ENCODE measurements around the gene PEX11B.

- TF ChIP-seq POLR2A (IDR thresholded peaks at IDR 0.05; ENCODE audit: low read length) (no peak), GATA1 (IDR thresholded peaks at IDR 0.05; ENCODE audit: low read depth, low read length) (no peak)
Observed at GRCh38 chr1:145967288-145967687, 48.8 kb upstream of the PEX11B start.
